Ovary (tissue), 9 donors: ENCODE measurements around the gene SSBP4. TPM values are rescaled to one million over a fixed set of nuclear protein-coding genes. Genes with fewer than 3 reads are reported as not detected.

ENCODE experiments used
- DNase-seq, 5 donors: peaks; one replicate each; pipeline ENCODE4 v3.0.0-alpha.2; 2019 to 2020
- H3K27ac ChIP-seq, 2 donors: fragments of 200-600 bp; one replicate each; pipeline versions ENCODE4 v1.5.1 to v1.8.0; 2019 to 2022
- H3K27me3 ChIP-seq: fragments of 200-600 bp; one replicate; pipeline ENCODE4 v1.8.0; 2022
- H3K36me3 ChIP-seq: fragments of 200-600 bp; sonication (generic); one replicate; pipeline ENCODE4 v1.5.1; 2019
- H3K4me1 ChIP-seq: one replicate; pipeline ENCODE4 v1.8.1; 2013; ENCODE audit warnings: mild to moderate bottlenecking, moderate library complexity; ENCODE audit not compliant: insufficient read depth
- H3K4me3 ChIP-seq: fragments of 200-600 bp; sonication (generic); one replicate; pipeline ENCODE4 v1.5.1; 2017
- H3K9me3 ChIP-seq, 2 donors: fragments of 200-600 bp in 1 of 2; sonication (generic) in 1 of 2; one replicate each; pipeline versions ENCODE4 v1.5.1 to v1.8.1; 2013 to 2019; ENCODE audit warnings: mild to moderate bottlenecking in 1 of 2, moderate library complexity in 1 of 2
- CTCF ChIP-seq, 3 donors: fragments of 450-650 bp in 2 of 3; fragments of 200-600 bp in 1 of 3; IDR thresholded peaks; one replicate each; pipeline versions ENCODE4 v1.5.1 to v1.8.0; 2016 to 2022; ENCODE audit warnings: antibody characterized with exemption in 3 of 3, mild to moderate bottlenecking in 1 of 3
- EP300 ChIP-seq: sonication (generic); formaldehyde crosslinking; IDR thresholded peaks from one replicate; pipeline ENCODE4 v1.6.1; 2017; ENCODE audit warnings: antibody characterized with exemption
- POLR2A ChIP-seq: fragments of 450-650 bp; IDR thresholded peaks from one replicate; pipeline ENCODE4 v1.6.1; 2017; ENCODE audit warnings: antibody characterized with exemption, mild to moderate bottlenecking, moderate library complexity
- WGBS, 3 donors: extraction: QIAGEN DNeasy Blood & Tissue Kit in 1 of 3; methylation state at CpG; one replicate each; pipeline versions ENCODE4 v1.1.5 to v1.1.7; 2013 to 2017; 5-methylcytosine and 5-hydroxymethylcytosine counted together
- intact Hi-C, 4 donors: fragments of 100-400 bp; cut with DNase I; formaldehyde crosslinking; loops; one replicate each; pipeline versions ENCODE4 v1.11.0 to v1.15.1; 2022 to 2023
- polyA plus RNA-seq, 2 donors: library from polyadenylated mRNA; stranded (reverse); fragments of 200-250 nt in 1 of 2; fragments of 350-450 nt in 1 of 2; fragmentation: Illumina TruSeq in 1 of 2; extraction: RNeasy Lipid Tissue Mini Kit (QIAGEN cat#74804) in 1 of 2; gene quantifications; one replicate each; pipeline ENCODE4 v1.2.3, GENCODE V29; 2013 to 2014
- total RNA-seq, 7 donors: library from RNA; depleted of rRNA in 2 of 7; stranded (reverse); fragments of >200 nt in 2 of 7; fragmentation: NEBNext Ultra II Directional in 3 of 7; extraction: Animal tissue kit (Norgen Biotek cat#: 25700) in 3 of 7; gene quantifications; one replicate each; pipeline versions ENCODE4 v1.1.0 to v1.2.4, GENCODE V29; 2016 to 2023
- donor health status: DM: no; HTN: no; CAD: no; lungs with moderate emphysema.
- donor health status: DM: no; HTN: no; CAD: no.
- donor health status: Bipolar disorder and iron deficiency.
- donor health status: DM: yes; HTN: yes; CAD: no.
- donor health status: DM: no; HTN: no; CAD: no.
- donor health status: DM: yes; HTN: yes; CAD: no.

The SSBP4 gene
- total and polyA plus RNA-seq, 9 donors = 4.6 to 124 (median 88.3) TPM

- Histone ChIP-seq H3K27me3 (no peaks in the 10 kb centered on the region), H3K4me3 (no peak overlapping the region), H3K4me1 (peaks cover 26% of the 10 kb centered on the region), H3K36me3 (no peaks in the 10 kb centered on the region), H3K9me3 (no peaks in the 10 kb centered on the region), H3K27ac (peak overlapping the region; percentile 77 to 87)
- TF ChIP-seq EP300 (no peak), POLR2A (no peak), CTCF (IDR thresholded peaks at IDR 0.05) (no peak)
- intact Hi-C loops = loop anchor here in 1 of 4 donors (10.0 kb wide), 1 partner anchor 423 kb away; the partner anchor contains the start of gene ARRDC2
- DNase-seq = peak in 1 of 5 donors; percentile 42
- 52 to 77% (median 56%) methylated on average over 15 to 17 of the region's 17 CpGs for WGBS, 3 donors
Observed at GRCh38 chr19:18428173-18428786, 9.1 kb downstream of the SSBP4 start.

GRCh38 chr19:18428787-18429674, 9.8 kb downstream of the SSBP4 start:
- TF ChIP-seq EP300 = no peak
- no peak for TF ChIP-seq CTCF (IDR thresholded peaks at IDR 0.05)
- TF ChIP-seq POLR2A = peak; percentile 32
- intact Hi-C loops = loop anchor here in 1 of 4 donors (10.0 kb wide), 1 partner anchor 424 kb away; the partner anchor contains the start of gene ARRDC2
- DNase-seq = peak; percentile 88 to 95 (median 92)
- Histone ChIP-seq H3K9me3 (no peaks in the 10 kb centered on the region), H3K27me3 (no peaks in the 10 kb centered on the region), H3K4me3 (peak overlapping the region; percentile 36), H3K4me1 (peaks cover 26% of the 10 kb centered on the region), H3K27ac (peak overlapping the region; percentile 77 to 87), H3K36me3 (no peaks in the 10 kb centered on the region)
- WGBS, 3 donors = 2 to 9% (median 2%) methylated on average over 46 to 76 of the region's 77 CpGs

- TF ChIP-seq CTCF (IDR thresholded peaks at IDR 0.05) = no peak
- TF ChIP-seq POLR2A = no peak
- no peak for TF ChIP-seq EP300
- H3K4me3 ChIP-seq = peak overlapping the region; percentile 36
- H3K9me3 ChIP-seq = no peaks in the 10 kb centered on the region
- peaks cover 26% of the 10 kb centered on the region for H3K4me1 ChIP-seq
- H3K36me3 ChIP-seq = no peaks in the 10 kb centered on the region
- intact Hi-C loops = loop anchor here in 1 of 4 donors (10.0 kb wide), 1 partner anchor 425 kb away; the partner anchor contains the start of gene ARRDC2
- no peaks in the 10 kb centered on the region for H3K27me3 ChIP-seq
- WGBS, 3 donors = 39 to 59% (median 44%) methylated on average over 12 to 13 of the region's 13 CpGs
- peak overlapping the region; percentile 77 to 87 for H3K27ac ChIP-seq
- peak in 4 of 5 donors; percentile 61 to 72 (median 64) for DNase-seq
Observed at GRCh38 chr19:18429717-18430416, 10.7 kb downstream of the SSBP4 start.
